ENCODE data around the gene ITGB7. TPM values are rescaled to one million over a fixed set of nuclear protein-coding genes. Genes with fewer than 3 reads are reported as not detected.

Gene ITGB7
- polyA plus RNA-seq, 1 of the 3 experiments (the other 2 are of a cell fraction): 0.25 TPM

DNA sequence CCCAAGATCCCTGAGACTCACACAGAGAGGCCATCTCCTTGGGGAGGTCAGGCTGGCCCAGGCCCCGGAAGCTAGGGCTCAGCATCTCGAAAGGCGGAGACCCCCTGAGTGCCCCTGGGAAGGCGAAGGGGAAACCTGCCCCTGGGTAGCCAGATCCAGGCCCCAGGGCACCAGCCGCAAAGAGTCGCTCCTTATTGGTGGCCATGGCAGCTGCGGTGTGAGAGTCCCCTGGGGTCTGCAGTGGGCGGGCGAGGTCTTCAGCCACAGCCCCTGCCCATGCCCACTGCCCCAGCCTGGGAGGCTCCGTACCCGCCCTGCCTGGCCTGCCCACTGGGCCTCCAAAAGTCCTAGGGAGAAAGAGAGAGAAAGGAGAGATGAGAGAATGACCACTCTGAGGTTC lies 20.3 kb upstream of the ITGB7 start:
- Histone ChIP-seq H3K36me3 (replicated peaks in 1 of 2; ENCODE audit: control insufficient read depth in 1 of 2, insufficient read depth in 2 of 2, low read length in 1 of 2) (peaks cover 0 to 8% of the 10 kb centered on the region in 2 experiments), H3K4me2 (no peak overlapping the region), H3K27me3 (ENCODE audit: insufficient read depth) (no peaks in the 10 kb centered on the region), H3K4me1 (ENCODE audit: control insufficient read depth in 1 of 2, insufficient read depth in 2 of 2, low read depth in 1 of 2, low read length in 1 of 2) (peaks cover 43 to 54% of the 10 kb centered on the region in 2 experiments), H3K9ac (no peak overlapping the region), H3K27ac (ENCODE audit: low read depth in 2 of 2, low read length in 1 of 2) (no peak overlapping the region), H3K9me2 (no peaks in the 10 kb centered on the region), H4K20me1 (ENCODE audit: insufficient read depth) (no peaks in the 10 kb centered on the region), H2AFZ (ENCODE audit: low read depth) (no peak overlapping the region), H3K9me3 (no peaks in the 10 kb centered on the region), H3F3A (replicated peaks; ENCODE audit: insufficient read depth) (peaks cover 21% of the 10 kb centered on the region), H3K4me3 (ENCODE audit: low read depth in 2 of 2, low read length in 1 of 2) (no peak overlapping the region), H3K79me2 (ENCODE audit: insufficient read depth) (peaks cover 5% of the 10 kb centered on the region; the same call in 1 of the 2 replicates)
- TF ChIP-seq, protein P1, sequence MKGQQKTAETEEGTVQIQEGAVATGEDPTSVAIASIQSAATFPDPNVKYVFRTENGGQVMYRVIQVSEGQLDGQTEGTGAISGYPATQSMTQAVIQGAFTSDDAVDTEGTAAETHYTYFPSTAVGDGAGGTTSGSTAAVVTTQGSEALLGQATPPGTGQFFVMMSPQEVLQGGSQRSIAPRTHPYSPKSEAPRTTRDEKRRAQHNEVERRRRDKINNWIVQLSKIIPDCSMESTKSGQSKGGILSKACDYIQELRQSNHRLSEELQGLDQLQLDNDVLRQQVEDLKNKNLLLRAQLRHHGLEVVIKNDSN (IDR thresholded peaks at IDR 0.05; ENCODE audit: borderline replicate concordance, low read depth): no peak
- TF ChIP-seq, protein P2, sequence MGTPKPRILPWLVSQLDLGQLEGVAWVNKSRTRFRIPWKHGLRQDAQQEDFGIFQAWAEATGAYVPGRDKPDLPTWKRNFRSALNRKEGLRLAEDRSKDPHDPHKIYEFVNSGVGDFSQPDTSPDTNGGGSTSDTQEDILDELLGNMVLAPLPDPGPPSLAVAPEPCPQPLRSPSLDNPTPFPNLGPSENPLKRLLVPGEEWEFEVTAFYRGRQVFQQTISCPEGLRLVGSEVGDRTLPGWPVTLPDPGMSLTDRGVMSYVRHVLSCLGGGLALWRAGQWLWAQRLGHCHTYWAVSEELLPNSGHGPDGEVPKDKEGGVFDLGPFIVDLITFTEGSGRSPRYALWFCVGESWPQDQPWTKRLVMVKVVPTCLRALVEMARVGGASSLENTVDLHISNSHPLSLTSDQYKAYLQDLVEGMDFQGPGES (IDR thresholded peaks at IDR 0.05; ENCODE audit: low read depth, low read length): no peak
- no peak for TF ChIP-seq NRF1 (IDR thresholded peaks at IDR 0.05; ENCODE audit: low read depth, low read length)
- no peak for TF ChIP-seq YY1 (IDR thresholded peaks at IDR 0.05; ENCODE audit: low read depth)
- TF ChIP-seq, protein P3, sequence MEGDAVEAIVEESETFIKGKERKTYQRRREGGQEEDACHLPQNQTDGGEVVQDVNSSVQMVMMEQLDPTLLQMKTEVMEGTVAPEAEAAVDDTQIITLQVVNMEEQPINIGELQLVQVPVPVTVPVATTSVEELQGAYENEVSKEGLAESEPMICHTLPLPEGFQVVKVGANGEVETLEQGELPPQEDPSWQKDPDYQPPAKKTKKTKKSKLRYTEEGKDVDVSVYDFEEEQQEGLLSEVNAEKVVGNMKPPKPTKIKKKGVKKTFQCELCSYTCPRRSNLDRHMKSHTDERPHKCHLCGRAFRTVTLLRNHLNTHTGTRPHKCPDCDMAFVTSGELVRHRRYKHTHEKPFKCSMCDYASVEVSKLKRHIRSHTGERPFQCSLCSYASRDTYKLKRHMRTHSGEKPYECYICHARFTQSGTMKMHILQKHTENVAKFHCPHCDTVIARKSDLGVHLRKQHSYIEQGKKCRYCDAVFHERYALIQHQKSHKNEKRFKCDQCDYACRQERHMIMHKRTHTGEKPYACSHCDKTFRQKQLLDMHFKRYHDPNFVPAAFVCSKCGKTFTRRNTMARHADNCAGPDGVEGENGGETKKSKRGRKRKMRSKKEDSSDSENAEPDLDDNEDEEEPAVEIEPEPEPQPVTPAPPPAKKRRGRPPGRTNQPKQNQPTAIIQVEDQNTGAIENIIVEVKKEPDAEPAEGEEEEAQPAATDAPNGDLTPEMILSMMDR (IDR thresholded peaks at IDR 0.05): no peak
- no peak for TF ChIP-seq GABPA (IDR thresholded peaks at IDR 0.05; ENCODE audit: low read depth)
- no peak for TF ChIP-seq FOSL2 (IDR thresholded peaks at IDR 0.05; ENCODE audit: borderline replicate concordance, low read depth)
- no peak for TF ChIP-seq CHD2 (IDR thresholded peaks at IDR 0.05; ENCODE audit: low read length, partially characterized antibody)
- TF ChIP-seq, protein P4, sequence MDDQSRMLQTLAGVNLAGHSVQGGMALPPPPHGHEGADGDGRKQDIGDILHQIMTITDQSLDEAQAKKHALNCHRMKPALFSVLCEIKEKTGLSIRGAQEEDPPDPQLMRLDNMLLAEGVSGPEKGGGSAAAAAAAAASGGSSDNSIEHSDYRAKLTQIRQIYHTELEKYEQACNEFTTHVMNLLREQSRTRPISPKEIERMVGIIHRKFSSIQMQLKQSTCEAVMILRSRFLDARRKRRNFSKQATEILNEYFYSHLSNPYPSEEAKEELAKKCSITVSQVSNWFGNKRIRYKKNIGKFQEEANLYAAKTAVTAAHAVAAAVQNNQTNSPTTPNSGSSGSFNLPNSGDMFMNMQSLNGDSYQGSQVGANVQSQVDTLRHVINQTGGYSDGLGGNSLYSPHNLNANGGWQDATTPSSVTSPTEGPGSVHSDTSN (IDR thresholded peaks at IDR 0.05): no peak
- TF ChIP-seq EP300 (IDR thresholded peaks at IDR 0.05; ENCODE audit: borderline replicate concordance in 1 of 2, low read depth in 1 of 2, low read length in 1 of 2): no peak
- TF ChIP-seq ELF1 (IDR thresholded peaks at IDR 0.05): no peak
- no peak for TF ChIP-seq SIN3A (IDR thresholded peaks at IDR 0.05; ENCODE audit: borderline replicate concordance, low read depth, low read length)
- no peak for TF ChIP-seq RCOR1 (IDR thresholded peaks at IDR 0.05; ENCODE audit: low read length)
- TF ChIP-seq TAF1 (IDR thresholded peaks at IDR 0.05; ENCODE audit: borderline replicate concordance, low read depth, low read length): no peak
- TF ChIP-seq RXRA (IDR thresholded peaks at IDR 0.05; ENCODE audit: borderline replicate concordance, low read depth): no peak
- no peak for TF ChIP-seq FOXM1 (IDR thresholded peaks at IDR 0.05; ENCODE audit: low read depth)
- TF ChIP-seq, protein P5, sequence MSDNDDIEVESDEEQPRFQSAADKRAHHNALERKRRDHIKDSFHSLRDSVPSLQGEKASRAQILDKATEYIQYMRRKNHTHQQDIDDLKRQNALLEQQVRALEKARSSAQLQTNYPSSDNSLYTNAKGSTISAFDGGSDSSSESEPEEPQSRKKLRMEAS (IDR thresholded peaks at IDR 0.05; ENCODE audit: low read depth): no peak
- TF ChIP-seq, protein P6, sequence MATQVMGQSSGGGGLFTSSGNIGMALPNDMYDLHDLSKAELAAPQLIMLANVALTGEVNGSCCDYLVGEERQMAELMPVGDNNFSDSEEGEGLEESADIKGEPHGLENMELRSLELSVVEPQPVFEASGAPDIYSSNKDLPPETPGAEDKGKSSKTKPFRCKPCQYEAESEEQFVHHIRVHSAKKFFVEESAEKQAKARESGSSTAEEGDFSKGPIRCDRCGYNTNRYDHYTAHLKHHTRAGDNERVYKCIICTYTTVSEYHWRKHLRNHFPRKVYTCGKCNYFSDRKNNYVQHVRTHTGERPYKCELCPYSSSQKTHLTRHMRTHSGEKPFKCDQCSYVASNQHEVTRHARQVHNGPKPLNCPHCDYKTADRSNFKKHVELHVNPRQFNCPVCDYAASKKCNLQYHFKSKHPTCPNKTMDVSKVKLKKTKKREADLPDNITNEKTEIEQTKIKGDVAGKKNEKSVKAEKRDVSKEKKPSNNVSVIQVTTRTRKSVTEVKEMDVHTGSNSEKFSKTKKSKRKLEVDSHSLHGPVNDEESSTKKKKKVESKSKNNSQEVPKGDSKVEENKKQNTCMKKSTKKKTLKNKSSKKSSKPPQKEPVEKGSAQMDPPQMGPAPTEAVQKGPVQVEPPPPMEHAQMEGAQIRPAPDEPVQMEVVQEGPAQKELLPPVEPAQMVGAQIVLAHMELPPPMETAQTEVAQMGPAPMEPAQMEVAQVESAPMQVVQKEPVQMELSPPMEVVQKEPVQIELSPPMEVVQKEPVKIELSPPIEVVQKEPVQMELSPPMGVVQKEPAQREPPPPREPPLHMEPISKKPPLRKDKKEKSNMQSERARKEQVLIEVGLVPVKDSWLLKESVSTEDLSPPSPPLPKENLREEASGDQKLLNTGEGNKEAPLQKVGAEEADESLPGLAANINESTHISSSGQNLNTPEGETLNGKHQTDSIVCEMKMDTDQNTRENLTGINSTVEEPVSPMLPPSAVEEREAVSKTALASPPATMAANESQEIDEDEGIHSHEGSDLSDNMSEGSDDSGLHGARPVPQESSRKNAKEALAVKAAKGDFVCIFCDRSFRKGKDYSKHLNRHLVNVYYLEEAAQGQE (IDR thresholded peaks at IDR 0.05; ENCODE audit: low read depth, low read length): no peak
- no peak for TF ChIP-seq GATA2 (CRISPR knock-in tag; IDR thresholded peaks at IDR 0.05)
- no peak for TF ChIP-seq POLR2AphosphoS5 (IDR thresholded peaks at IDR 0.05; ENCODE audit: low read depth, low read length)
- WGBS (ENCODE audit: low lambda C conversion rate): 95% methylated on average over 6 of the region's 11 CpGs
- DNase-seq: no peak
- ChIA-PET POLR2A (no interaction called here), CTCF (interaction anchor here (0.9 kb wide), 2 partner anchors 40 to 93 kb away, joined by 3 to 4 read pairs; partner anchors contain the start of gene ESPL1)
